ENCODE measurements around the gene CSNK1G2. TPM values are rescaled to one million over a fixed set of nuclear protein-coding genes. Genes with fewer than 3 reads are reported as not detected.

Gene CSNK1G2
- total and polyA plus RNA-seq, 2 of the 13 experiments (the other 11 are each of a cell fraction or from before 2014, with no cell fraction given), result 53.8 to 72.5 TPM

DNA sequence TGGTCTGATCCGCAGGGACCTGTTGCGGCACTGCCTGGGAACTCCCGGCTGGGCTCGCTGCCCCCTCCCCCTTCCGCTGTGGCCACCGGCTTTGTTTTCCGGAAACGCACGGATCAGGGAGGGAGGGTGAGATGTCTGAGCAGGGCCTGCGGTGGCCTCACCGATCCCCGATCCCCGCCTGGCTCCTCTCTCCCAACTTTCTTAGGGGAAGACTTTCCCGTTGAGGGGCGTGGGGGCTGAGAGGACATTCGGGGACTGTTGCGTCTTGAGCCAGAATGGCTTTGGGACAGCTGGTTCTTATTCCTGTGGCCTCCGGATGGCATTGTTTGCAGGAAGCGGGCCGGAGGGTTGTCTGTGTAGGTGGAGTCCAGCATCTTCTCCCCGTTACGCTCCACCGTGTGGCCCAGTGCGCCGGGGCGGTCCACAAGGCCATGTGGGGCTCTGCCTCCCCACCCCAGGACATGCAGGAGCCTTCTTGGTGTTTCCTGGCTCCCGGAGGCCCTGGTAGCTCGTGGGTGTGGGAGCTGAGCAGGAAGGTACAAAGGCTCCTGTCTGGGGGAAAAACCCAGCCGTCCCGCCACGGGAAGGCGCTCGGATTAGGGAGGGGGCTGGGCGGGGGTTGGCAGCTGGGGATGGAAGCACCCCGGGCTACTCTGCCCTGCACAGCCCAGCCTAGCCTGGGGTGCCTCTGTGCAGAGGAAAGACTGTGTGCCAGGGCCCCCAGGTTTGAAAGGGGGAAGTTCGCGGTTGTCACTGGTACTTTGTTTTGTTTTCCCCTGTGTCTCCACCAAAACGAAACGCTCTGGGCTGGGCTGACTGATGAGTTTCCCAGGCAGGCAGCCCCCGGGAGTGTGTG is 1.3 kb downstream of the CSNK1G2 start (continued):
- TF ChIP-seq, protein P1, sequence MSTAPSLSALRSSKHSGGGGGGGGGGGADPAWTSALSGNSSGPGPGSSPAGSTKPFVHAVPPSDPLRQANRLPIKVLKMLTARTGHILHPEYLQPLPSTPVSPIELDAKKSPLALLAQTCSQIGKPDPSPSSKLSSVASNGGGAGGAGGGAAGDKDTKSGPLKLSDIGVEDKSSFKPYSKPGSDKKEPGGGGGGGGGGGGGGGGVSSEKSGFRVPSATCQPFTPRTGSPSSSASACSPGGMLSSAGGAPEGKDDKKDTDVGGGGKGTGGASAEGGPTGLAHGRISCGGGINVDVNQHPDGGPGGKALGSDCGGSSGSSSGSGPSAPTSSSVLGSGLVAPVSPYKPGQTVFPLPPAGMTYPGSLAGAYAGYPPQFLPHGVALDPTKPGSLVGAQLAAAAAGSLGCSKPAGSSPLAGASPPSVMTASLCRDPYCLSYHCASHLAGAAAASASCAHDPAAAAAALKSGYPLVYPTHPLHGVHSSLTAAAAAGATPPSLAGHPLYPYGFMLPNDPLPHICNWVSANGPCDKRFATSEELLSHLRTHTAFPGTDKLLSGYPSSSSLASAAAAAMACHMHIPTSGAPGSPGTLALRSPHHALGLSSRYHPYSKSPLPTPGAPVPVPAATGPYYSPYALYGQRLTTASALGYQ (CRISPR knock-in tag; IDR thresholded peaks at IDR 0.05), result no peak
- TF ChIP-seq THAP7 (CRISPR knock-in tag; IDR thresholded peaks at IDR 0.05) (no peak), HMGA1 (CRISPR knock-in tag; conservative IDR thresholded peaks at IDR 0.05) (no peak), FLYWCH1 (CRISPR knock-in tag; IDR thresholded peaks at IDR 0.05) (no peak), ETV6 (CRISPR knock-in tag; conservative IDR thresholded peaks at IDR 0.05) (0 out of 2 replicates have a peak, but pooled peaks have one; percentile 63), JUNB (CRISPR knock-in tag; IDR thresholded peaks at IDR 0.05; ENCODE audit: borderline replicate concordance) (no peak), RFXAP (CRISPR knock-in tag; IDR thresholded peaks at IDR 0.05; ENCODE audit: borderline replicate concordance) (no peak), ZBTB7A (CRISPR knock-in tag; IDR thresholded peaks at IDR 0.05) (no peak), NRL (CRISPR knock-in tag; IDR thresholded peaks at IDR 0.05; ENCODE audit: borderline replicate concordance) (peak; percentile 52; the same call in 1 of the 2 replicates), SALL2 (CRISPR knock-in tag; IDR thresholded peaks at IDR 0.05) (peak; percentile 73; the same call in 1 of the 2 replicates)
- TF ChIP-seq, protein P2, sequence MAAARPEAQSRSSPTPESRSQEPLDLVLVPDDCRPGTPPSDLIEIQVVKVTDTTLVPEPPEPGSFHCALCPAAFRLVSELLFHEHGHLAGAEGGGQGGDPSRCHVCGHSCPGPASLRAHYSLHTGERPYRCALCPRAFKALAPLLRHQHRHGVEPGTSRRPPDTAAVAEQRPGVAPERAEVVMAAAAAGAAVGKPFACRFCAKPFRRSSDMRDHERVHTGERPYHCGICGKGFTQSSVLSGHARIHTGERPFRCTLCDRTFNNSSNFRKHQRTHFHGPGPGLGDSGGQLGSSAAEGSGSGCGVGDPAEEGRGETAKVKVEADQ (CRISPR knock-in tag; IDR thresholded peaks at IDR 0.05; ENCODE audit: borderline replicate concordance), result no peak
